Activated CD4-positive, alpha-beta T cell treated with anti-CD3 and anti-CD28 coated beads, Interleukin-2, amount 10 ng/mL, durations not matched to agents 7 days and 5 days (primary cell): ENCODE results near the gene FKBP4. TPM values are rescaled to one million over a fixed set of nuclear protein-coding genes. Genes with fewer than 3 reads are reported as not detected.

ENCODE experiments used
- CTCF ChIA-PET: fragments of 350-600 bp; sonication (Branson Sonifier 250); formaldehyde crosslinking; loops from one replicate; lab custom pipeline; 2021; ENCODE audit warnings: antibody characterized with exemption; lab: Charles Lee
- POLR2A ChIA-PET: fragments of 350-600 bp; sonication (Branson Sonifier 250); formaldehyde crosslinking; loops from one replicate; lab custom pipeline; 2021; ENCODE audit warnings: antibody characterized with exemption; lab: Charles Lee
- DNase-seq: peaks from one replicate; pipeline ENCODE4 v3.0.0-alpha.2; 2020
- H3K27ac Mint-ChIP-seq: one replicate; pipeline ENCODE4 v1.8.0; 2021; ENCODE audit warnings: mild to moderate bottlenecking, moderate library complexity, mixed read lengths
- H3K27me3 Mint-ChIP-seq: one replicate; pipeline ENCODE4 v1.8.0; 2021; ENCODE audit warnings: mixed read lengths
- H3K36me3 Mint-ChIP-seq: one replicate; pipeline ENCODE4 v1.8.0; 2021; ENCODE audit warnings: low read depth, mixed read lengths
- H3K4me1 Mint-ChIP-seq: one replicate; pipeline ENCODE4 v1.8.0; 2021; ENCODE audit warnings: mixed read lengths
- H3K4me3 Mint-ChIP-seq: one replicate; pipeline ENCODE4 v1.8.0; 2021; ENCODE audit warnings: mild to moderate bottlenecking, moderate library complexity, mixed read lengths
- H3K9me3 Mint-ChIP-seq: one replicate; pipeline ENCODE4 v1.8.0; 2021; ENCODE audit warnings: mixed read lengths
- total RNA-seq, 2 experiments: library from RNA; stranded (reverse); gene quantifications; one replicate each; pipeline ENCODE4 v1.2.3, GENCODE V29; 2021

Gene FKBP4
- total RNA-seq, 2 experiments from 2014 or later = 47.2 to 68.2 TPM

DNA sequence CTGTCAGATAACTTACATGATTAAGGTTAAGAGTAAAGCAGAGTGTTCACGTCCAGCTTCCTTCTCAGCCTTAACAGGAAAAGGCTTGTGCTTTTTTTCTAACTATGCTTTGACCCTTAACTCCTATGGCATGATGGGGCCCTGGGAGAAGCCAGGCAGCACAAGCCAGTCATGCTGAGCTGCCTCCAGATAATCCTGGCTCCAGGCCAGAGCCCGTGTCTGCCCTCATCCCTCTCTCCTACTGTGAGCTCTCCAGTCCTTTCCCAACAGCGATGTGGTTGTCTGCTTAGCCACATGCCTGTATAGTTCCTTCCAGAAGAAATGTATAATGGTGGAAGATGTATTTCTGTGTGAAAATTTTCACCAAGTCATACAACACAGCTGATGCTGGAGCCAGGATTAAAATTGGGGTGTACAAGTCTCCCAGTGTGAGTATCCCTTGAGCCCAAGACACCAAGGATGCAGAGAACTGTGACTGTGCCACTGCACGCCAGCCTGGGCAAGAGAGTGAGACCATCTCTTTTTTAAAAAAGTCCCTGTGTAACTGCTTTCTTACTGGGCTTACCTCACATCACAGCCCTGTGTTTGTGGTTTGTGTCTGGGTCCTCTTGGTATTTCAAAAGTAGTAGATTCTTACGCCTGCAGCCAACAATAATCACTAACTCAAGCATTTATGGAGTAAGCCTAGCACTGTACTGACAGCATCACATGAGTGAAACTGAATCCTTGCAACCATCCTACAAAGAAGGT is 9.8 kb downstream of the FKBP4 start:
- CTCF ChIA-PET = interaction anchor here (0.9 kb wide), 1 partner anchor 8 kb away, joined by 3 read pairs; no protein-coding TSS in a partner anchor
- Mint-ChIP-seq H3K9me3 (no peaks in the 10 kb centered on the region), H3K27me3 (no peaks in the 10 kb centered on the region), H3K36me3 (peaks cover 37% of the 10 kb centered on the region), H3K4me1 (peaks cover 2% of the 10 kb centered on the region), H3K27ac (peak overlapping the region; percentile 0), H3K4me3 (no peak overlapping the region)
- DNase-seq = no peak
- POLR2A ChIA-PET = no interaction called here

DNA sequence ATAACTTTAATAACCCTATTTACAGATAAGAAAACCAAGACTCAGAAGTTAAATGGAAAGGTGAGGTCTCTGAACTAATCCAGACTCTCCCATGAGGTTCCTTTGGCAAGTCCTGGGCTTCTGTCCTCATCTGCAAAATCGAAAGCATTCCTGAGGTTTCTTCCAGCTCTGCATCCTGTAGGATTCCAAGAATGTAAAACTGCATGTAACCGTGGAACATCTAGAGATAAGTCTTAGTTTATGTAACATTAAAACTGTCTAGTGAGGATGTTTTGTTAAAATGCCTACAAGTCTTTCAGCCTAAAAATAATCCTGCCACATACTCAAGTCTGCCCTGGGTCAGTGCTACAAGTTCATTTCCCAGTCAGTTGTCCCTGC is 10.4 kb downstream of the FKBP4 start:
- POLR2A ChIA-PET = no interaction called here

DNA sequence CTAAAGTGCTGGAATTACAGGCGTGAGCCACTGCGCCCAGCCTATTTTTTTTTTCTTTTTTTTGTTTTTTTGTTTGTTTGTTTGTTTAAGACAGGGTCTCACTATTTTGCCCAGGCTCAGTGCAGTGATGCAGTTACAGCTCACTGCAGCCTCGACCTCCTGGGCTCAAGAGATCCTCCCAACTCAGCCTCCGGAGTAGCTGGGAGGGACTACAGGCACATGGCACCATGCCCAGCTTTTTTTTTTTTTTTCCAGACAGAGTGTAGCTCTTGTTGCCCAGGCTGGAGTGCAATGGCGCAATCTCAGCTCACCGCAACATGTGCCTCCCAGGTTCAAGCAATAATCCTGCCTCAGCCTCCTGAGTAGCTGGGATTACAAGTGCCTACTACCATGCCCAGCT is 11.9 kb downstream of the FKBP4 start:
- H3K27me3 Mint-ChIP-seq = no peaks in the 10 kb centered on the region
- ChIA-PET POLR2A (no interaction called here), CTCF (no interaction called here)
- no peak for DNase-seq
- no peaks in the 10 kb centered on the region for H3K9me3 Mint-ChIP-seq
- H3K4me1 Mint-ChIP-seq = peaks cover 3% of the 10 kb centered on the region
- peaks cover 20% of the 10 kb centered on the region for H3K36me3 Mint-ChIP-seq
- H3K4me3 Mint-ChIP-seq = no peak overlapping the region
- H3K27ac Mint-ChIP-seq = no peak overlapping the region

More for the DNA sequence above, 10.4 kb downstream of the FKBP4 start:
- no peaks in the 10 kb centered on the region for H3K4me1 Mint-ChIP-seq
- no peak overlapping the region for H3K4me3 Mint-ChIP-seq
- no peak for DNase-seq
- CTCF ChIA-PET = no interaction called here
- no peaks in the 10 kb centered on the region for H3K27me3 Mint-ChIP-seq
- H3K36me3 Mint-ChIP-seq = peaks cover 32% of the 10 kb centered on the region
- H3K9me3 Mint-ChIP-seq = no peaks in the 10 kb centered on the region
- peak overlapping the region; percentile 0 for H3K27ac Mint-ChIP-seq

DNA sequence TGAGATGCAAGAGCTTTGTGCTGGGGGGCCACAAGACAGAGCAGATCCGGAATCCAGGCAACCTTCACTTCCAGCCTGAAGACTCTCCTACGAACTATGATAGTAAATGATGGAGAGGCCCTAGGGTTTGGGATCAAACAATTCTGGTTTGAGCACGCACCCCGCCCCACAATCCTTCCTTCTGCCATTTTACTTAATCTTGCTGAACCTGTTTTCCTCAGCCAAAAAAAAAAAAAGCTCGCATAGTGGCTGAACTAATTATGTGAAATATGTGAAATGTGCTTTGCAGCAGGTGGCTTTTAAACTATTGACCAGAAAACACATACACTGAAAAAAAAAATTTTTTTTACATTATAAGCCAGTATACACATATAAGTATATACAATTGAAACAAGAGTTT is 17.0 kb downstream of the FKBP4 start:
- ChIA-PET CTCF (no interaction called here), POLR2A (no interaction called here)
- Mint-ChIP-seq H3K27ac (no peak overlapping the region), H3K4me1 (peaks cover 26% of the 10 kb centered on the region), H3K36me3 (peaks cover under 1% of the 10 kb centered on the region), H3K27me3 (no peaks in the 10 kb centered on the region), H3K4me3 (peak overlapping the region; percentile 99), H3K9me3 (no peaks in the 10 kb centered on the region)
- DNase-seq = no peak

GRCh38 chr12:2812290-2813213 is 17.8 kb downstream of the FKBP4 start, which contains the start of gene ITFG2:
Gene ITFG2 (plus strand): TSS chr12:2812668. CDS start chr12:2812761, 93 bp downstream.
- peaks cover 3% of the 10 kb centered on the region for H3K36me3 Mint-ChIP-seq
- H3K4me1 Mint-ChIP-seq = peaks cover 26% of the 10 kb centered on the region
- H3K4me3 Mint-ChIP-seq = peak within 1 kb of the TSS; percentile 99
- peak within 1 kb of the TSS; percentile 99 for H3K27ac Mint-ChIP-seq
- CTCF ChIA-PET = interaction anchor here (0.6 to 1.4 kb wide), 6 partner anchors 11 to 255 kb away, joined by 3 read pairs; partner anchors contain the start of genes FOXM1, RHNO1 and TEX52
- no peaks in the 10 kb centered on the region for H3K9me3 Mint-ChIP-seq
- no peaks in the 10 kb centered on the region for H3K27me3 Mint-ChIP-seq
- DNase-seq = peak; percentile 98
- POLR2A ChIA-PET = no interaction called here

DNA sequence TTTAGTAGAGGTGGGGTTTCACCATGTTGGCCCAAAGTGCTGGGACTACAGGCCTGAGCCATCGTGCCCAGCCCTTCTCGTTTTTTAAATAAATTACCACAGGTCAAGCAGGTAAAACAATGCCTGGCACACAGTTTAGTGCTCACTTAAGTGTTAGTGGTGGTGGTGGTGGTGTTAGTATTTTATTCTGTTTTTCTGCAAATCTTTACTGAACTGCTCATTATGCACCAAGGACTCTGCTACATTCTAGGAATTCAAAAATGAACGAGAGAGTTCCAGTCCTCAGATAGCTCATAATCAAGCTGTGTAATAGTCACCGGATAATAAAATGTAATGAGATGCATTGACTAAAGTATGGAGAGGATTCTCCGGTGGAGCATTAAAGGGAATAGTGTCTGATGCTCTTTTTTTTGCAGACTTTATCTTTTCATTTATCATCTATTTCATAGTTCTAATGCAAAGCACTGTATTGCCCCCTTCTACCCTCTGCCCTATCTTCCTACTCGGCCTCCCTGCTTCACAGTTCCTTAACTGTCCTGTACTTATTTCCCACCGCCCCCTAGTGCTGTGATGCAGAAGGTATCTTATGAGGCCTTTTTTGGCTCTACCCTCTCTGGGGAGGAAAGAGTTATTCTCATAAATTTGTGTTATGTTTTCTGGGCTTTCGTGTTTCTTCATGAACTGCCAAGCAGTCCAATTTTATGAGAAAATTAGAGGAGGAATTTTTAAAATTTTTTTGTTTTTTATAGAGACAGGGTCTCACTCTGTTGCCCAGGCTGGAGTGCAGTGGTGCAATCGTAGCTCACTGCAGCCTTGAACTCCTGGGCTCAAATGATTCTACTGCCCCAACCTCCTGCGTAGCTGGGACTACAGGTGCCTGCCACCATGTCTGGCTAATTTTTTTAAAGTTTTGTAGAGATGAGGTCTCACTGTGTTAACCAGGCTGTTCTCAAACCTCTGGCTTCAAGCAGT is 18.7 kb downstream of the FKBP4 start:
- peak; percentile 76 for DNase-seq
- POLR2A ChIA-PET = interaction anchor here (0.6 to 0.7 kb wide), 2 partner anchors 17 to 18 kb away, joined by 3 to 4 read pairs; no protein-coding TSS in a partner anchor
- Mint-ChIP-seq H3K4me1 (peaks cover 26% of the 10 kb centered on the region), H3K36me3 (peaks cover 12% of the 10 kb centered on the region), H3K4me3 (peak overlapping the region; percentile 99), H3K27me3 (no peaks in the 10 kb centered on the region), H3K27ac (peak overlapping the region; percentile 99), H3K9me3 (no peaks in the 10 kb centered on the region)
- CTCF ChIA-PET = interaction anchor here (0.6 to 1.4 kb wide), 8 partner anchors 12 to 1889 kb away, joined by 3 read pairs; partner anchors contain the start of genes FOXM1, RHNO1 and TEX52

DNA sequence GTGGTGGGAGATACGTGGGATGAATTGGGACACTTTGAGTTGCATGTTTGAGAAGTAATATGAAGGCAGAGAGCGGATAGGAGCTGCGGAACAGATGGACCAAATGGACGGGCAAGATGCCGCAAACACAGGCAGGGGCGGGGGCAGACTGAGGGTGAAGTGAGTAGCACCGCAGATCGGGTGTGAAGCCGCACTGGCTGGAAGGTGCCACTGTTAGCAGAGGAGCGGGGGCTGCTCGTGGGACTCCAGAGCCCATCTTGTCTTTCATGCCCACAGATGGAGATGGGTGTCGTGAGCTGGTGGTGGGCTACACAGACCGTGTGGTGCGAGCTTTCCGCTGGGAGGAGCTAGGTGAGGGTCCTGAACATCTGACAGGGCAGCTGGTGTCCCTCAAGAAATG is 25.0 kb downstream of the FKBP4 start:
- POLR2A ChIA-PET = no interaction called here

GRCh38 chr12:2820432-2820831 is 25.7 kb downstream of the FKBP4 start:
- no peak for DNase-seq
- CTCF ChIA-PET = no interaction called here
- Mint-ChIP-seq H3K9me3 (no peaks in the 10 kb centered on the region), H3K4me1 (peaks cover 3% of the 10 kb centered on the region), H3K4me3 (no peak overlapping the region), H3K27me3 (no peaks in the 10 kb centered on the region), H3K27ac (no peak overlapping the region), H3K36me3 (peaks cover 49% of the 10 kb centered on the region)
- POLR2A ChIA-PET = no interaction called here

More for the DNA sequence above, 25.0 kb downstream of the FKBP4 start:
- Mint-ChIP-seq H3K9me3 (no peaks in the 10 kb centered on the region), H3K4me3 (no peak overlapping the region), H3K27ac (no peak overlapping the region), H3K36me3 (peaks cover 45% of the 10 kb centered on the region), H3K4me1 (peaks cover 8% of the 10 kb centered on the region), H3K27me3 (no peaks in the 10 kb centered on the region)
- no peak for DNase-seq
- CTCF ChIA-PET = interaction anchor here (0.6 kb wide), 1 partner anchor 150 kb away, joined by 3 read pairs; no protein-coding TSS in a partner anchor

DNA sequence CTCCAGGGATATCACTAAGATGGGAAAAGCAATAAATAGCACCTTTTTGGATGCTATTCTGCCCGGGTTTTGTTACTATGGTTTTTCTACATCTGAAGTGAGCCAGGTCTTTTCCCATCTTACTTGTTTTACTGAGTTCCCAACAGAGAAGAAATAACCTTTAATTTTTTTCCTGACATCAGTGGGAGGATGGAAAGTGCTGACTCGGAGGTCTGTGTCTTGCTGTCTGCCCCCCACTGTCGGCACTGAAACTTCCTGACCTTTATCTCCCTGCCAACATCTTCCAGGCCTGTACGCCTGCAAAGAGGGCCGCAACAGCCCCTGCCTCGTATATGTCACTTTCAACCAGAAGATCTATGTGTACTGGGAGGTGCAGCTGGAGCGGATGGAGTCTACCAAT is 28.7 kb downstream of the FKBP4 start:
- Mint-ChIP-seq H3K4me1 (no peaks in the 10 kb centered on the region), H3K27ac (no peak overlapping the region), H3K27me3 (no peaks in the 10 kb centered on the region), H3K9me3 (no peaks in the 10 kb centered on the region), H3K36me3 (peaks cover 41% of the 10 kb centered on the region), H3K4me3 (no peak overlapping the region)
- CTCF ChIA-PET = interaction anchor here (1.0 kb wide), 1 partner anchor 133 kb away, joined by 3 read pairs; no protein-coding TSS in a partner anchor
- DNase-seq = no peak
- POLR2A ChIA-PET = no interaction called here

DNA sequence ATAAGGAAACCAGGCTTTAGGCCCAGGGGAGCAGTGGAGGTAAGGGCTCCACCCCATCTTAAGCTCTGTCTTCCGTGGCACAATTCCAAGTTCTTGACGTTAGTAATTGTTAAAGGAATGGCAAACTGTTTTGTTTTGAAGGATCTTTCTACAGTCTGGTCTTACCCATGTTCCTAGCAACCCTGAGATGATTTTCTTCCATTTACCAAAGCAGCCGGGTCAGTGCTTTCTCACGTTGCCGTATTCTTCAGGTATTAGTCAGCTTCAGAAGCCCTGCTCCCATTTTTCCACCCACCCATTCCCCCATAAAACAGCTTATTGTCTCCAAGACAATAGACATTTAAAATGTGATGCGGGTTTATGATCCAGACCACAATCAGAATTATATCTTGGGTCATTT is 29.8 kb downstream of the FKBP4 start:
- H3K4me3 Mint-ChIP-seq = no peak overlapping the region
- no peak overlapping the region for H3K27ac Mint-ChIP-seq
- no peaks in the 10 kb centered on the region for H3K27me3 Mint-ChIP-seq
- no peaks in the 10 kb centered on the region for H3K9me3 Mint-ChIP-seq
- peaks cover 41% of the 10 kb centered on the region for H3K36me3 Mint-ChIP-seq
- H3K4me1 Mint-ChIP-seq = no peaks in the 10 kb centered on the region
- ChIA-PET POLR2A (no interaction called here), CTCF (no interaction called here)
- DNase-seq = no peak

DNA sequence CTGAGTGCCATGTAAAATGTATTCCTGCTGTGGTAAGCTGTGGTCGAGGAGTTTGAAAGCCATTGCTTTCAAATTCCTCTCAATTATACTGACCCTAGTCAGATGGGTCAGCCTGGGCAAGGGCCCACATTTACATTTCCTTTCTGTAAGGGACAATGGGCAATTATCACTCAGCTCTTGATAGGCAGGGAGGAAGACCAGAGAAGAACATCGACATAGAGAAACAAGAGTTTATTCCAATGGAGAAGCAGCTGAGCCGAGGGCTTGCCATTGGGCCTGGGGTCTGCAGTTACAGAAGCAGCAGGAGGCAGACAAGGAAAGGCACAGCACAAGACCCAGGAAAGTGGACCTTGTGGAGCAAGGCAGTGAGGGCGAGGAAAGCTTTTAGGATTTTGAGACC is 30.4 kb downstream of the FKBP4 start:
- ChIA-PET CTCF (no interaction called here), POLR2A (no interaction called here)
- Mint-ChIP-seq H3K4me1 (no peaks in the 10 kb centered on the region), H3K27ac (no peak overlapping the region), H3K36me3 (peaks cover 37% of the 10 kb centered on the region), H3K9me3 (no peaks in the 10 kb centered on the region), H3K27me3 (no peaks in the 10 kb centered on the region), H3K4me3 (no peak overlapping the region)
- no peak for DNase-seq

DNA sequence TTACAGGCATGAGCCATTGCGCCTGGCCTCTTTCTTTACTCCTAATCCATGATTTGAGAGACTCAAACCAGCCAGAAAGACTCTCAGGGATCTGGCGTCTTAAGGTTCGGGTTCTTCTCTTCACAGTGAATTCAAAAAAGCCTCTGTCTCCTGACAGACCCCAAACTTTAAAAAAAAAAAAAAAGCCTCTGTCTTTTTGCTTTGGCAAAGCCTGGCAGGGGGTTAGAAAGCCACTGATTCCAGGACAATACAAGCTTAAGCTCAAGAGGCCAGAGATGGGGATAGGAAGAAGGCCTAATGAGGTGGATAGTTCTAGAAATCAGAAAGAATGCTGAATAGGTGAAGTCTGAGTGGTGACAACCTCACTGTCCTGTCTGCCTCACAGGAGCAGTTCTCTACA is 31.3 kb downstream of the FKBP4 start:
- Mint-ChIP-seq H3K27ac (no peak overlapping the region), H3K9me3 (no peaks in the 10 kb centered on the region), H3K4me3 (no peak overlapping the region), H3K36me3 (peaks cover 34% of the 10 kb centered on the region), H3K4me1 (no peaks in the 10 kb centered on the region), H3K27me3 (no peaks in the 10 kb centered on the region)
- ChIA-PET CTCF (interaction anchor here (0.6 kb wide), 2 partner anchors 838 to 1087 kb away, joined by 3 to 4 read pairs; no protein-coding TSS in a partner anchor), POLR2A (no interaction called here)
- DNase-seq = no peak
